Kidney (tissue), 14 donors: ENCODE results near the gene SIGLEC6. TPM values are rescaled to one million over a fixed set of nuclear protein-coding genes. Genes with fewer than 3 reads are reported as not detected.

Experiments
- DNase-seq, 5 donors: peaks; one replicate each; pipeline ENCODE4 v3.0.0-alpha.2; 2013 to 2020
- FAIRE-seq: peaks from 2 replicates; lab custom pipeline; 2012; peaks lifted over from hg19 to GRCh38; lab: Jason Lieb, UNC
- H3K27ac ChIP-seq, 2 donors: one replicate each; pipeline ENCODE4 v1.7.0; 2013; ENCODE audit warnings: low read depth in 2 of 2, low read length in 2 of 2, inconsistent platforms in 1 of 2
- H3K27me3 ChIP-seq: one replicate; pipeline ENCODE4 v1.7.1; 2013; ENCODE audit warnings: low read length, inconsistent platforms; ENCODE audit not compliant: control insufficient read depth, insufficient read depth
- H3K36me3 ChIP-seq, 3 donors: one replicate each; pipeline versions ENCODE4 v1.7.0 to v1.7.1; 2013; ENCODE audit warnings: low read length in 3 of 3, control low read depth in 1 of 3, inconsistent platforms in 1 of 3; ENCODE audit not compliant: insufficient read depth in 3 of 3, control insufficient read depth in 2 of 3
- H3K4me1 ChIP-seq, 3 donors: one replicate each; pipeline versions ENCODE4 v1.7.0 to v1.7.1; 2013; ENCODE audit warnings: low read length in 3 of 3, inconsistent platforms in 1 of 3, low read depth in 1 of 3; ENCODE audit not compliant: control insufficient read depth in 2 of 3, insufficient read depth in 2 of 3
- H3K4me3 ChIP-seq, 3 donors: one replicate each; pipeline versions ENCODE4 v1.7.0 to v1.8.1; 2013; ENCODE audit warnings: low read length in 3 of 3, control low read depth in 1 of 3, inconsistent platforms in 1 of 3
- H3K9ac ChIP-seq, 3 donors: one replicate each; pipeline versions ENCODE4 v1.7.0 to v1.7.1; 2013; ENCODE audit warnings: low read length in 3 of 3, control low read depth in 1 of 3, inconsistent platforms in 1 of 3
- H3K9me3 ChIP-seq, 3 donors: one replicate each; pipeline versions ENCODE4 v1.7.0 to v1.7.1; 2013; ENCODE audit warnings: low read length in 3 of 3, control low read depth in 1 of 3, inconsistent platforms in 1 of 3; ENCODE audit not compliant: control insufficient read depth in 2 of 3, insufficient read depth in 1 of 3
- CTCF ChIP-seq: IDR thresholded peaks from 3 replicates; pipeline ENCODE4 v1.5.1; 2012; ENCODE audit warnings: mild to moderate bottlenecking, moderate library complexity, borderline replicate concordance; ENCODE audit not compliant: insufficient read depth; ENCODE audit errors: extremely low read depth
- intact Hi-C: fragments of 100-400 bp; cut with DNase I; formaldehyde crosslinking; loops from one replicate; pipeline ENCODE4 v1.11.1; 2022
- polyA plus RNA-seq: library from polyadenylated mRNA; stranded (reverse); fragments of 350-450 nt; fragmentation: Illumina TruSeq; extraction: RNeasy Lipid Tissue Mini Kit (QIAGEN cat#74804); gene quantifications from one replicate; pipeline ENCODE4 v1.2.3, GENCODE V29; 2014; ENCODE audit warnings: low read depth, low replicate concordance; ENCODE audit not compliant: insufficient read depth
- total RNA-seq: library from RNA; stranded (reverse); fragmentation: NEBNext Ultra II Directional; extraction: Animal tissue kit (Norgen Biotek cat#: 25700); gene quantifications from one replicate; pipeline ENCODE4 v1.2.1, GENCODE V29; 2021
- donor health status: control.
- donor health status: control.
- donor health status: control.
- donor health status: control.
- donor health status: control.
- donor health status: DM: yes; HTN: yes; CAD: no.
- donor health status: Normal renal cell carcinoma (clear cell type).

The SIGLEC6 gene
- total and polyA plus RNA-seq, 2 donors from 2014 or later = 4.8 TPM; not detected in 1

- FAIRE-seq (no peak), DNase-seq (no peak)
- intact Hi-C loops = no loop called here
- H3K27ac ChIP-seq = no peak overlapping the region
- no peaks in the 10 kb centered on the region for H3K27me3 ChIP-seq
- no peak overlapping the region for H3K4me3 ChIP-seq
- H3K4me1 ChIP-seq = no peaks in the 10 kb centered on the region
- H3K36me3 ChIP-seq = no peaks in the 10 kb centered on the region
- H3K9ac ChIP-seq = no peak overlapping the region
- no peak for TF ChIP-seq CTCF
- H3K9me3 ChIP-seq = no peaks in the 10 kb centered on the region
Measured at GRCh38 chr19:51542699-51543098, 11.2 kb upstream of the SIGLEC6 start.

- no peak overlapping the region for H3K4me3 ChIP-seq
- intact Hi-C loops = no loop called here
- no peak overlapping the region for H3K9ac ChIP-seq
- no peaks in the 10 kb centered on the region for H3K36me3 ChIP-seq
- no peaks in the 10 kb centered on the region for H3K27me3 ChIP-seq
- no peaks in the 10 kb centered on the region for H3K4me1 ChIP-seq
- no peak for FAIRE-seq
- H3K9me3 ChIP-seq = no peaks in the 10 kb centered on the region
- no peak overlapping the region for H3K27ac ChIP-seq
- DNase-seq = no peak
- no peak for TF ChIP-seq CTCF
Measured at GRCh38 chr19:51541458-51542357, 10.2 kb upstream of the SIGLEC6 start.

GRCh38 chr19:51539821-51540366 is 8.4 kb upstream of the SIGLEC6 start:
- Histone ChIP-seq H3K27me3 (no peaks in the 10 kb centered on the region), H3K4me3 (no peak overlapping the region), H3K9me3 (no peaks in the 10 kb centered on the region), H3K27ac (no peak overlapping the region), H3K36me3 (no peaks in the 10 kb centered on the region), H3K4me1 (no peaks in the 10 kb centered on the region), H3K9ac (no peak overlapping the region)
- intact Hi-C loops = no loop called here
- FAIRE-seq = no peak
- no peak for DNase-seq
- no peak for TF ChIP-seq CTCF
